Liver (tissue), 3 donors: ENCODE measurements around the gene HBP1.
"Not testable (repeated sequence)": the region's sequence is repeated elsewhere in the genome, so short reads cannot be mapped to it uniquely, and the experiment has no call there.

Experiments
- FOXA1 ChIP-seq: IDR thresholded peaks from 2 replicates; pipeline ENCODE4 v1.6.1; 2016; ENCODE audit warnings: antibody characterized with exemption
- MAX ChIP-seq: IDR thresholded peaks from 2 replicates; pipeline ENCODE4 v1.6.1; 2016; ENCODE audit warnings: antibody characterized with exemption
- SP1 ChIP-seq: IDR thresholded peaks from 2 replicates; pipeline ENCODE4 v1.6.1; 2018; ENCODE audit warnings: antibody characterized with exemption, mild to moderate bottlenecking
- TF ChIP-seq, protein P1 (sequence below): fragments of 150-350 bp; IDR thresholded peaks from 2 replicates; pipeline ENCODE4 v1.5.1; 2017; ENCODE audit warnings: improper control_type of control experiment, low read depth, low read length; ENCODE audit not compliant: missing input control
- TF ChIP-seq, protein P2 (sequence below): IDR thresholded peaks from 2 replicates; pipeline ENCODE4 v1.6.1; 2016; ENCODE audit warnings: antibody characterized with exemption
- donor health status: healthy.
- donor health status: healthy.

- TF ChIP-seq, protein P1, sequence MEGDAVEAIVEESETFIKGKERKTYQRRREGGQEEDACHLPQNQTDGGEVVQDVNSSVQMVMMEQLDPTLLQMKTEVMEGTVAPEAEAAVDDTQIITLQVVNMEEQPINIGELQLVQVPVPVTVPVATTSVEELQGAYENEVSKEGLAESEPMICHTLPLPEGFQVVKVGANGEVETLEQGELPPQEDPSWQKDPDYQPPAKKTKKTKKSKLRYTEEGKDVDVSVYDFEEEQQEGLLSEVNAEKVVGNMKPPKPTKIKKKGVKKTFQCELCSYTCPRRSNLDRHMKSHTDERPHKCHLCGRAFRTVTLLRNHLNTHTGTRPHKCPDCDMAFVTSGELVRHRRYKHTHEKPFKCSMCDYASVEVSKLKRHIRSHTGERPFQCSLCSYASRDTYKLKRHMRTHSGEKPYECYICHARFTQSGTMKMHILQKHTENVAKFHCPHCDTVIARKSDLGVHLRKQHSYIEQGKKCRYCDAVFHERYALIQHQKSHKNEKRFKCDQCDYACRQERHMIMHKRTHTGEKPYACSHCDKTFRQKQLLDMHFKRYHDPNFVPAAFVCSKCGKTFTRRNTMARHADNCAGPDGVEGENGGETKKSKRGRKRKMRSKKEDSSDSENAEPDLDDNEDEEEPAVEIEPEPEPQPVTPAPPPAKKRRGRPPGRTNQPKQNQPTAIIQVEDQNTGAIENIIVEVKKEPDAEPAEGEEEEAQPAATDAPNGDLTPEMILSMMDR, result not testable (repeated sequence)
- TF ChIP-seq SP1, MAX, FOXA1: not testable (repeated sequence)
- TF ChIP-seq, protein P2, sequence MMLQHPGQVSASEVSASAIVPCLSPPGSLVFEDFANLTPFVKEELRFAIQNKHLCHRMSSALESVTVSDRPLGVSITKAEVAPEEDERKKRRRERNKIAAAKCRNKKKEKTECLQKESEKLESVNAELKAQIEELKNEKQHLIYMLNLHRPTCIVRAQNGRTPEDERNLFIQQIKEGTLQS, result not testable (repeated sequence)
Measured at GRCh38 chr7:107220806-107221205, 52.0 kb downstream of the HBP1 start.
